GM18511 (cell line): ENCODE results near the gene APCDD1L.
"Not testable (repeated sequence)": the region's sequence is repeated elsewhere in the genome, so short reads cannot be mapped to it uniquely, and the experiment has no call there.

ENCODE experiments used
- ATAC-seq: cut with Tn5 transposase; IDR thresholded peaks from one replicate; pipeline ENCODE4 v1.9.1; 2021; ENCODE audit warnings: mild to moderate bottlenecking, moderate library complexity; ENCODE audit not compliant: unreplicated experiment

The APCDD1L gene

DNA sequence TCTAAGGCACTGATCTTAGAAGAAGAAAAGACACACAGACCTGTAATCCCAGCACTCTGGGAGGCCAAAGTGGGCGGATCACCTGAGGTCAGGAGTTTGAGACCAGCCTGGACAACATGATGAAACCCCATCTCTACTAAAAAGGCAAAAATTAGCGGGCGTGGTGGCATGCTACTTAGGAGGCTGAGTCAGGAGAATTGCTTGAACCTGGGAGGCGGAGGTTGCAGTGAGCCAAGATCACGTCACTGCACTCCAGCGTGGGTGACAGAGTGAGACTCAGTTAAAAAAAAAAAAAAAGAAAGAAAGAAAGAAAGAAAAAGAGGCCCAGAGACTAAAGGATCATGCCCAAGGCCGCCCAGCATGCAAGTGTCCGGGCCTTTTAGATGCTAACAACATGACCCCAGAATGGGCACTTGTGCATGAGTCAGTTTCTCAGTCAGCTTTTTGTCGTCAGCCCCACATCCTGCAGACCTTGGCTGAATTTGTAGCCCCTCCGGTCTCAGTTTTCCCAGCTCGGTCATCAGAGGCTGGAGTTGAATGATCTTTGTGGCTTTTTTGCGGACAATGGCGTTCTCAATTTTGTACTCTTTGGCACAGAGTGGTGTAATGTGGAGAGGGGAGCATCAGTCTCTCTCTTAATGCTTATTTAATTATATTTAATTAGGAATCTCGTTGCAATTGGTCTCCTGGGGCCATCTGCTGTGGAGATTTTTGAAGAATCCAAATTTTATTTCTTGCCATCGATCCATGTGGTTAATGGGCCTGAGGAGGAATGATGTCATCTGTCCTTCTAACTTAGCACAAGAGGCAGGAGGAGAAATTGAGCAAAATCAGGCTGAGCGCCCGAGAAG lies 30.6 kb upstream of the APCDD1L start:
- no peak for ATAC-seq

DNA sequence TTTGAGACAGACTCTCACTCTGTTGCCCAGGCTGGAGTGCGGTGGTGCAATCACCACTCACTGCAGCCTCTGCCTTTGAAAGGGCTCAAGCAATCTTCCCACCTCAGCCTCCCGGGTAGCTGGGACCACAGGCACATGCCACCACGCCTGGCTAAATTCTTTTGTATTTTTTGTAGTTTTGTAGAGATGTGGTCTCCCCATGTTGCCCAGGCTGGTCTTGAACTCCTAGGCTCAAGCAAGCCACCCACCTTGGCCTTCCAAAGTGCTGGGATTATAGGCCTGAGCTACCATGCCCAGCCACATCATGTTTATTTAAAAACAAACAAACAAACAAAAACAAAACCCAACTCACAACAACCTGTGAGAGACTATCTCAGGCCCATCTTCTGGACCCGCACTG lies 29.7 kb upstream of the APCDD1L start:
- no peak for ATAC-seq

DNA sequence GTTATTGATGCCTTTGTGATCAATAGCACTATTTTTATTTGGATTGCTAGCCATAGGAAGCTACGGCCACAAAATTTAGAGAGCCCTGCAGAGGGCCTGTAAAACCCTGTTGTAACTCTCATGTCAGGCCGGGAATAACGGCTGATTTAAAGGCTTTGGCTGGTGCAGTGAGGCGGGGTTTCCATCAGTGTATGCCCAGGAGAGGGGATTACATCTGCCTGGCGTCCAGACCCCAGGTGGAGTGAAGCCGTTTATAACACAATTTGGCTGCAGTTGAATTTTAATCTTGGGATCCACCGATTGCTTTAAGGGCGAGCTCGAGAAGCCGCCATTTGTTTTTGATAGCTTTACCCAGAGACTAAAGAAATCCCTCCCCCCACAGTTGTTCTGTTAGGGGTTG lies 29.1 kb upstream of the APCDD1L start:
- ATAC-seq, result no peak

DNA sequence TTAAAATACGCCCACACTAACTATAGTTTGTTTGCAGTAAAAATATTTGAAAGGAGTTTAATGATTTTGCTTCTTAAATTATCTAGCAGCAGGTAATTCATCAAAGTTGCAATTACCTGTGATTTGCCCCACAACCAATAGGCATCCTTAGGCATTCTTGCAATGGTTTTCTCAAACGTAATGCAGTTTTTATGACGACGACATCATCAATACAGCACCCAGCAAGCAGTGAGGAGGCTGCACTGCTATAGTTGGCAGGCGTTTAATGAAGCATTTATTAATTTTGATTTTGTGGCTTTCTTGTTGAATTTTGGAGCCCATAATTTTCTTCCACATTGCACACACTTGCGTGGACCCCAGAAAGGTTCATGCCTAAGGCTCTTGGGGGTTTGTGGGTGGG lies 28.1 kb upstream of the APCDD1L start:
- no peak for ATAC-seq

DNA sequence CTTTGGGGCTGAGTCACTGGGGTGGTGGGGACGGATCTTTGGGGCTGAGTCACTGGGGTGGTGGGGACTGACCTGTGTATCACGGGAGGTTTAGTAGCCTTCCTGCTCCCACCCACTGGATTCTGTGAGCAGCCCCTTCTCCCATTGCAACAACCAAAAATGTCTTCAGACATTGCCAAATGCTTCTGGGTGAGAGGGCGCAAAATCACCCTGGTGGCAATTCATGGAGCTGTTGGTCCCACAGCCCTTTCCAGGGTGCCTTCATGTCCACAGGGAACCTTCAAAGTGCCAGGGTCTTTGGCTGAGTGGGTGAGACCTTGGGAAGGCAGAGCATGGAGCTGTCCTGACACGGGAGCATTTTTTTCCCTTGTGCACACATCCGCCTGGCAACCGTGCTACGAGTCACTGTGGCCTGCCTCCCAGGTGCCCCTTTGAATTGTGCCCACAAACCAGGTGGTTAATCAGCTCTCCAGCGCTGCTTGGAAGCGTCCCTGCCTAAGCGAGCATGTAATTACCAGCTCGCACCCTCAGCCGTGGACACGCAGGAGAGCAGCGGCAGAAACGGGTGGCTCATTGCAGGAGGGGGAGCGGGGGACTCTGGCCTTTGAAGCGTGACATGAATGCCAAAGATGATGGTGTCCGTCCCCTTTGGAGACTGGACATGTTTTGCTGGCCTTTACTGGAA lies 27.4 kb upstream of the APCDD1L start:
- no peak for ATAC-seq

DNA sequence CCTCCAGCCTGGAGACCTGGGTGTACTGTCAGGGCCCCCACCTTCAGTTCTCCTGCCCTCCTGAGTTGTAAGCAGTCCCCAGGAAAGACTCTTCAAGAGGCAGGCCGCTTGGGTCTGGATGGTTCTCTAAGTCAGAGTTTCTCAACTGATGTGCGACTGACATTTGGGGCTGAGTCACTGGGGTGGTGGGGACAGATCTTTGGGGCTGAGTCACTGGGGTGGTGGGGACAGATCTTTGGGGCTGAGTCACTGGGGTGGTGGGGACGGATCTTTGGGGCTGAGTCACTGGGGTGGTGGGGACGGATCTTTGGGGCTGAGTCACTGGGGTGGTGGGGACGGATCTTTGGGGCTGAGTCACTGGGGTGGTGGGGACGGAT lies 26.8 kb upstream of the APCDD1L start:
- not testable (repeated sequence) for ATAC-seq

DNA sequence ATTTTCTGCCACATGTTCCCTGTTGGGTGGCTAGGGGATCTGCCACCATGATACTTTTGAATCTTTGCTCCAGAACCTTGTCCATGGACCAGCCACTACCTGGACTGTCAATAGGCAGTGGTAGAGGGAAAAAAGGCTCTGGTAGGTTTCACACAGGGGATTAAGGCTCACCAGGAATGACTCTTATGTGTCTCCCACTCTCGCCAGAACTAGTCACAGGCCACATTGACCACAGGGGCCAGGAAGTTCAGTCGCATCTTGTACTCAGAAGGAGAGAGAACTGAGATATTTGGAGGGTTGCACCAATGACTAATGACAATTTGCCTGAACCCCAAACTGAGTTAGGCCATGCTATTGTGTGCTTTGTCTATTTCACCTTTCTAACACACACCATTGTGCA lies 23.6 kb upstream of the APCDD1L start:
- ATAC-seq, result no peak

DNA sequence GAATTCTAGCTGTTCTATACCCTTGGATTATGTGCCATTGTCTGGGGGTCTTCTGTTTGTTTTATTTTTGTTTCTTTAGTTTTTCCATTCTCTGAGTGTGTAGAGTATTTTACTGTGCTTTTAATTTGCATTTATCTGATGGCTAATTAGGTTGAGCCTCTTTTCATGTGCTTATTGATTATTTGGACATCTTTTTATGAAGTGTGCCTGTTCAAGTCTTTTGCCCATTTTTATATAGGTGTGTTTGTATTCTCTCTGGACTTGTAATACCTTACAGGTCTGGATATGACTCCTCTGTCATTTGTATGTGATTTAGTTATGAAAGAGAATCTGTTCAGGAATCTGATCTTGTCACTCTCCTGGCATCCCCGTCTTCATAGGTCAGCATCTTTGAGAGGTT lies 22.6 kb upstream of the APCDD1L start:
- no peak for ATAC-seq

DNA sequence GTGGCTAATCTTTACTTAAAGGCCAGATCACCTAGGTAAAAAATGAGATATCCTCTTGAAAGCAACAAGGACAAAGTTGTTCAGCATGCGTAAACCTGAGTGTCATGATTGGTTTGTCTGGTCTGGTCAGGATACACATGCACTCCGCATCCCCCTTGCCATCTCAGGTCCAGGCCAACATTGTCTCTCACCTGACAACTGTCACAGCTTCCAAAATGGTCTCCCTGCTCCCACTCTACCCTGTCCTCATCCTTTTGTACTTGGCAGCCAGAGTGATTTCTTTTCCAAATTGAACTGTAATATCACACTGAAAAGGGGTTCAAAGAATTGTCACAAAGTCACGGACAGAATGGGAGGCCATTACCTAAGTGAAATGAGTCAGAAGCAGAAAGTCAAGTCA lies 21.1 kb upstream of the APCDD1L start:
- no peak for ATAC-seq

DNA sequence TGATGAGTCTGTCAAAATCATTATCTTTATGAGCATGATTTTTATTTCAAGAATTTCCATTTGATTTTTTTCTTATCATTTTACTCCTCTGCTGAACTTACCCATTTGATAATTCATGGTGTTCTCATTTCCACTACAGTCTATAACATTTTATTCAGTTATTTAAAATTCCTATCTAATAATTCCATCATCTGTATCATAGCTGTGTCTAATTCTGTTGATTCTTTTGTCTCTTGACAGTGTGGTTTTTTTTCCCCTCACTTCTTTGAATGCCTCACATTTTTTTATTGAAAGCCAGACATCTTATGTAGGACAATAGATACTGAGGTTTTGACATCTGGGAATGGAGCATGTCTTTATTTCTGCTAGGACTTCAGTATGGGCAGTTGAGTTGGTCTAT lies 16.5 kb upstream of the APCDD1L start:
- no peak for ATAC-seq

DNA sequence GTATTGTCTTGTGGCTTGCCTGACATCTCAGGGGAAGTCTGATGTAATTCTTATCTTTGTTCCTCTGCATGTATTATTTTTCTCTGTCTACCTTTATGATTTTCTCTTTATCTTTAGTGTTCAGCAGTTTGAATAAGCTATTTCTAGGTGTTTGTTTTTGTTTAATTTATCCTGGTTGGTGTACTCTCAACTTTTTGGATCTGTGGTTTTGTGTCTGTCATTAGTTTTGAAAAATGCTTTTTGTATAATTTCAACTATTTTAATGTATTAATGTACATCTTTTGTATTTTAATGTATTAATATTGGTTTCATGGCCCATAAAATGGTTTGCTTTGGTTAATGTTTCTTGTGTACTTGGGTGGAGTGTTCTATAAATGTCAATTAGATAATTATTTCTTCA lies 15.9 kb upstream of the APCDD1L start:
- no peak for ATAC-seq

DNA sequence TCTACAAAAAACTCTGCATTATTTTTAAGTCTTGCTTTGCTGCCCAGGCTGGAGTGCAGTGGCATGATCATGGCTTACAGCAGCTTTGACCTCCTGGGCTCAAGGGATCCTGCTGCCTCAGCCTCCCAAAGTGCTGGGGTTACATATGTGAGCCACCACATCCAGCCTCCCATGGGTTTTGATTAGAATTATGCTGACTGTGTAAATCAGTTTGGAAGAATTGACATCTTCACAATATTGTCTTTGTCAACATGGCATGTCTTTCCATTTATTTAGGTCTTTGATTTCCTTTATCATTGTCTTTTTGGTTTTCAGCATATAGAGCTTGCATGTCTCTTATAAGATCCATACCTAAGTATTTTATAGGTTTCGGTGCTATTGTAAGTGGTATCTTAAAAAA lies 13.2 kb upstream of the APCDD1L start:
- ATAC-seq, result no peak

DNA sequence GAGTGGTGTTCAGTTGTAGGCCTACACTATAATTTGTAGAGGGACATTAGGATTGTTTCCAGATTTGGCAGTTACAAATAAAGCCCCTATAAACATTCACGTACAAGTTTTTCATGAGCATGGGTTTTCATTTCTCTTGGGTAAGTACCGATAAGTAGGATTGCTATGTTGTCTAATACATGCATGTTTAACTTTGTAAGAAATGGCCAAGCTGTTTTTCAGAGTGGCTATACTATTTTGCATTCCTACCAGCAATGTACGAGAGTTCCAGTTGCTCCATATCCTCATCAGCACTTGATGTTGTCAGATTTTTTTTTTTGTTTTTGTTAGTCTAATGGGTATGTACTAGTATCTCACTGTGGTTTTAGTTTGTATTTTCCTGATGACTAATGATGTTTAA lies 11.2 kb upstream of the APCDD1L start:
- ATAC-seq, result no peak

DNA sequence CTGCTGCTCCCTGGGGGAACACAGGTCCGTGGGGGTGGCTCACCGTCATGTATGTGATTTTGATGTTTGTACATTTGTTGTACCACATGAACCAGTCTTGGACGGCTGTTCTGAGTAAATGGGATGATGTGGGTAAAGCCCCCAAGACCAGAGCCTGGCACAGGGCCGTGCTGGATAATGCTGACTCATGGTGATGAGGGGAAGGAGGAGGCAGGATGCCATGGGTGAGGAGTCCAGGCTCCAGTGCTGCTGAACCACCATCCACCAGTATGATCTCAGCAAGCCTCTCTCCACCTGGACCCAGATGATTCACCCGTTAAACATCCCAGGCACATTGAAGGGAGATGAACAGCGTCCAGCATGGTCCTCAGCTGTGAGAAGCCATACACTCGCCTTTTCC lies 9.6 kb upstream of the APCDD1L start:
- no peak for ATAC-seq

DNA sequence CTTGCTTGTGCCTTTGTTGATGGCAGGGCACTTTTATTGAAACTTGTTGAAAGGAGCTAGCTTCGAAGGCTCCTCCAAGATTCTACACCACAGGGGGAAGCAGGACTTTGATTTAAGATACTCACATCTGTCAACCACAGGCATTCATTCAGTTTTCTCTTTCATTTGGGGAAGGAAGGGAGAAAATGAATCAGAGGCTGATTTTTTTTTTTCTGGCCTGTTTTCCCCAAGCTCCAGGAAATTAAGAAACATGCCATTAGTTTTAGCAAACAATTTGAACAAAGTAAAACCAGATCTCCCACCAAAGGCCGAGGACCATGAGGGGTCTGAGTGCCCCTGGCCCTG lies 8.7 kb upstream of the APCDD1L start:
- ATAC-seq, result no peak

DNA sequence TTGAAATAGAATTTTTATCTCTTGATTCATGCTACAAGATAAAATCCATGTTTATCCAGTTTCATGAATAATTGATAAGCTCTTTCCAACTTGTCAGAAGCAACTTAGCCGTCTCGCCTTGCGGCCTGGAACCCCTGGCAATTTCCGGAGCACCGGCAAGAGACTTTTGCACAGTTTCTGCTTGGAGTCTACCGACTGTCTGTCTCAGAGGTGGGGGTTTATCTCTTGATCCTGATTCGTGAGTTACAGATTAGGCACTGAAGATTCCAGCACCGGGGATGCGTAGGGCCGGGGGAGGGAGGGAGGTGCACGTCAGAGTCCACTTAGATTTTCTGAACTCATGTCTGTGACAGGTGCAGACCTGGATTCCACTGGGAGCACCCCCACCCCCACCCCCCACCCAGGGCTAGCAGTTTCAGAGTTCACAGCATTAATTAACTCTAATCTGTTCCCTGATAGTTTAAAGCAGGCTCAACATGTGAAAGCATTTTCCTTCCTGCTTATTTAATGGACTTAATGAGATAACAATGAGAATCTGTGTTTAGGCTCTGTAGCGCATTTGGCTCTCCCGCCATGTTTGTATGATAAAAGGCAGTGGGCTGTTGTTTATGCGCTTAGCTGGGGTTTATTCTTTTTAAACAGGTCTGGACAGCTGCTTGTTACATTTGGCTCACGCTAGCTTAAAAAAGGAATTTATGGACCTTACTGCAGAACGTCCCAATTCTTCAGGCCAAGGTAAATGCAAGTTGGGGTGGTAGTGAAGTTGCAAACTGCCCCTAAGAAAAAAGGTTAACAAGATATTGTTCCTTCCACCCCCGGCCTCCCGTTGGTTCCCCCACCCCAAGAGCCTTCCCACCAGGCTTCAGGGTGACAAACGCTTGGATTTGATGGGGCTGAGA lies 8.1 kb upstream of the APCDD1L start:
- ATAC-seq, result no peak

DNA sequence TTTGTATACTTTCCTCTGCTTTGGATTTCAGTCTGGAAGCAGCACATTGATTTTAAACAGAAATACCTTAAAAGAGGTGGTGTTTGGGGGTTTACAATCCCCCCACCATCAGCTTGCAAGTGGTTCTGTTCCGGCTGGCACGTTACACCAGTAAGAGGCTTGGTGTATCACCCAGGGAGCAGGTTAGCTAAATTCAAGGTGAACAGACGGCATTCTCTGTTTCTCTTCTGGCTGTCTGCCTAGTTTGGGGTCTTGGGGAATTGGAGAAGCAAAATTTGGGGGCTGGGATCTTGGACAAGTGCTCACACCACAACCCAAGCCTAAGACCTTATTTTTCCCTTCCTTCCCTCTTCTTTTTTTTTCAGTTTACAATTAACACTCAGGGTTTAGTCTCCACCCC lies 7.5 kb upstream of the APCDD1L start:
- no peak for ATAC-seq

DNA sequence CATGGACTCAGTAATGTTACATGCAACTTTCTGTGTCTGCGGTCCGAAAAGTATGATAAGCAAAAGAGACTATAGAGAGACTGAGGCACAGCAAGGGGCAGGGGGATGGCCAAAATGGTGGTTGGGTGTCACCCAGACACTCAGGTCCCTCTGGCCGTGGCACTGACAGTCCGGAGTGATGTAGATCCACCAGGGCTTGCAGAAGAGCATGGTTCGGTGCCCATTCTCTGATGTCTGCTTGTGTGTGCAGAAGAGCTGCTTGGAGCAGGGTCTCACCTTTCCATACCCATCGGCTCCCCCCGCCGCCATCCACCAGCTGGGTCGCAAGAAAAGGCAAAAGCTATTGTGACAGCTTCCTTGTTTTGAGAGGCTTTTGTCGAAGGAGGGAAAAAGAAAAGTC lies 6.6 kb upstream of the APCDD1L start:
- no peak for ATAC-seq

DNA sequence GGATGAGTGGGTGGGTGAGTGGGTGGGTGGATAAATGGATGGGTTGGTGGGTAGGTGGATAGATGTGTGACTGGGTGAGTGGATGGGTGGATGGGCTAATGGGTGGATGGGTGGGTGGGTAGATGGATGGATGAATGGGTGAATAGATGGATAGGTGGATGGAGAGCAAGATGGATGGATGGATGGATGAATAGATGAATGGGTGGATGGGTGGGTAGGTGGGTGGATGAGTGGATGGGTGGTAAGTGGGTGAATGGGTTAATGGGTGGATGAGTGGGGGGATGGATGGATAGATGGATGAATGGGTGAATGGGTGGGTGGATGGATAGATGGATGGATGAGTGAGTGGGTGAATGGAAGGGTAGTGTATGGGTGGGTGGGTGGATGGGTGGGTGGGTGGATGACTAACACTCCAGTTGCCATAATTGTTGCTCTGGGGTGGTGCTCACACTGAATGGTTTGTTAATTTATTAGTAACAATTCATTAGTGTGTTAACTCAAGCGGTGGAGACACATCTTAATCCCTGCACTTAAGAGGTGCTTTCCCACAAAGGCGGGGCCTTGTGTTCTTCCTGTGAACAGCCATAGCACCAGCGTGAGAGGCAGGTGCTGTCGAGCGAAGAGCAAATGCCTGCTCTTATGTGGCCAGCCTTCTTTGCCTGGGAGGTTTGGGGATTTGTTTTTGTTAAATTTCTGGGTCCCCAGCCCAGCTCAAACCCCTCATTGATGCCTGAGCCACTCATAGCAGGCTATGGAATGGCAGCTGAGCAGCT lies 4.9 kb upstream of the APCDD1L start:
- no peak for ATAC-seq

DNA sequence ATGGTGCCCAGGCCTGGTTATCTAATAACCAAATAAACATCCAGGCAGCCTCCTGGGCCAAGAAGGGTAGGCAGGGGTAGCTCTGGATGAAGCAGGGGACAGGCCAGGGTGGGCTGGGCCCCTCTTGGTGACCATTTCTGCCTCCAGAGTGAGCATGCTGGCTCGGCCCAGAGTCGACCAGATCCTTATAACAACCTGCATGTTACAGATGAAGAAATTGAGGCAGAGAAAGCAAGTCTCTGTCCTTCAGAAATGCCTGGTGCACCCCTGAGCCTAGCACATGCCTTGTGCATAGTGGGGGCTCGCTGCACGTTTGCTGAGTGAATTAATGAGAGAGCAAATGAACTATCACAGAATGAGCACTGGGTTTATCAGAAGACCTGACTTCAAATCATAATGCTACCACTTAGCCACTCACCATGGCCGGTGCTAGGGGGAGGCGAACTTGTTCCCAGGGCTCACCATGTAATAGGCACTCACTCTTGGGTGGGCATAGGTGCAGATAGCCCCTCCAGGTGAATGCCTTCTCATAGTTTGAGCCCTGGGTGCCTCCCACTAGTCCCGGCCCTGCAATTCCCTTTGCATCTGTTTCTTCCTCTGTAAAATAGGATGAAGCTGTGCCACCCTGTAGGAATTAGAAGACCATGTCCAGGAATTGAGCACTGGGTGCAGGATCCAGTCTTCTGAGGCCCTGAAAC lies 3.8 kb upstream of the APCDD1L start:
- no peak for ATAC-seq
